ENCODE measurements around the gene DMRT3.

Gene DMRT3

DNA sequence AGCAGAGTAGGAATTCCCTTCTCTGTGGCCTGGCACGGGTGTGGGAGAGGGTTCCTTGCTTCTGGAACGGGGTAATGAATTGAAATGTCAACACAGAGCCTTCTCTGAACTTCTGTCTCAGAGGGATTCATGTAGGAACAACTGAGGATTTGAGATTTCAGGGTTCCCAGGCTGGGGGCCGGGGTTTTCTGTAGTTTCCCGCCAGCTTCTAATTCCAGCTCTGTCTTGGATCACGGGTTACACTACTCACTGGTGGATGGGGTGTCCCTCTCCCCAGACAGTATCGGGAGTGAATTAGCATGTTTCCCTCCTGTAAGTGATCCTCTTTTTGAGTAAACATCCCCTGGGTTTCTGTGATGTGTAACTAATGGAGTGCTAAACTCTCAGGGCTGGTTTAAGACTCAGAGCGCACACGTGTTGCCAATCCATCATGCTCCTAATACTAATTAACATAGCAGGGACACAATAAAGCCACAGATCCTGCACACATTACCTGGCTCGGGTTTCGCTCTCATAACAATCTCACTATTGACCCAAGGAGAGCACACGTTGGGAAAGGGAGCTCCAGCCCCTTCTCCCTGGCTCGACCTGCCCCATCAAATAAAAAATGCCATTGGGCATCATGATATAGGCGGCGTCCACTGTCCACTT, 55.6 kb downstream of the DMRT3 start:
- H3K27ac ChIP-seq (replicated peaks) = no peak overlapping the region
- TF ChIP-seq, protein P1, sequence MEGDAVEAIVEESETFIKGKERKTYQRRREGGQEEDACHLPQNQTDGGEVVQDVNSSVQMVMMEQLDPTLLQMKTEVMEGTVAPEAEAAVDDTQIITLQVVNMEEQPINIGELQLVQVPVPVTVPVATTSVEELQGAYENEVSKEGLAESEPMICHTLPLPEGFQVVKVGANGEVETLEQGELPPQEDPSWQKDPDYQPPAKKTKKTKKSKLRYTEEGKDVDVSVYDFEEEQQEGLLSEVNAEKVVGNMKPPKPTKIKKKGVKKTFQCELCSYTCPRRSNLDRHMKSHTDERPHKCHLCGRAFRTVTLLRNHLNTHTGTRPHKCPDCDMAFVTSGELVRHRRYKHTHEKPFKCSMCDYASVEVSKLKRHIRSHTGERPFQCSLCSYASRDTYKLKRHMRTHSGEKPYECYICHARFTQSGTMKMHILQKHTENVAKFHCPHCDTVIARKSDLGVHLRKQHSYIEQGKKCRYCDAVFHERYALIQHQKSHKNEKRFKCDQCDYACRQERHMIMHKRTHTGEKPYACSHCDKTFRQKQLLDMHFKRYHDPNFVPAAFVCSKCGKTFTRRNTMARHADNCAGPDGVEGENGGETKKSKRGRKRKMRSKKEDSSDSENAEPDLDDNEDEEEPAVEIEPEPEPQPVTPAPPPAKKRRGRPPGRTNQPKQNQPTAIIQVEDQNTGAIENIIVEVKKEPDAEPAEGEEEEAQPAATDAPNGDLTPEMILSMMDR (IDR thresholded peaks at IDR 0.05; ENCODE audit: insufficient read depth, low read length) = no peak
- TF ChIP-seq GABPA (IDR thresholded peaks at IDR 0.05; ENCODE audit: low read depth) (no peak), POLR2AphosphoS5 (IDR thresholded peaks at IDR 0.05; ENCODE audit: low read depth) (no peak), SPI1 (IDR thresholded peaks at IDR 0.05; ENCODE audit: borderline replicate concordance, low read depth) (no peak), REST (IDR thresholded peaks at IDR 0.05; ENCODE audit: insufficient replicate concordance, low read depth) (no peak)
- H3K27me3 ChIP-seq (ENCODE audit: insufficient read depth, poor library complexity, severe bottlenecking) = no peaks in the 10 kb centered on the region
- H3K4me3 ChIP-seq (replicated peaks; ENCODE audit: insufficient read depth, low read length) = no peak overlapping the region
- DNase-seq (ENCODE audit: low read depth in 1 of 2, low spot score in 1 of 2) = no peak

DNA sequence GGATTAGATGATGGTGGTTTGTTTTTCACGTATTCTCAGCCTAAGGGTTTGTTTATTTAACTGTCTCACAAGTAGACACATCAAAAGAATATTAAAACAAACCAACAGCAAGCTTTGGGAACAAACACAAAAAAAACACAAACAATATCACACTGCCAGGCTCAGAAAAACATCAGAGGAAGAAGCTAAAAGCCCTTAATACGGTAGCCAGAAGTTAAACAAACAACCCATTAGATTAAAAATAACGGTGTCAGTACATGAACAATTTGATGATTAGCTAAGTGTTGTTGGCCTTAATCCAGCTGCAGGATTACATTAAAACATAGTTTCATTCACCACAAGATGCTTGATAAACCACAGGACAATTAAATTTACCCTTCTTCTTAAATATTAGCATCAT, 57.8 kb downstream of the DMRT3 start:
- H3K27ac ChIP-seq (replicated peaks) = no peak overlapping the region
- no peak overlapping the region for H3K4me3 ChIP-seq (replicated peaks; ENCODE audit: insufficient read depth, low read length)
- peaks cover 6% of the 10 kb centered on the region for H3K27me3 ChIP-seq (ENCODE audit: insufficient read depth, poor library complexity, severe bottlenecking)
- TF ChIP-seq POLR2AphosphoS5 (IDR thresholded peaks at IDR 0.05; ENCODE audit: low read depth) (no peak), REST (IDR thresholded peaks at IDR 0.05; ENCODE audit: insufficient replicate concordance, low read depth) (no peak), GABPA (IDR thresholded peaks at IDR 0.05; ENCODE audit: low read depth) (no peak), SPI1 (IDR thresholded peaks at IDR 0.05; ENCODE audit: borderline replicate concordance, low read depth) (no peak)
- TF ChIP-seq, protein P1 (IDR thresholded peaks at IDR 0.05; ENCODE audit: insufficient read depth, low read length) = no peak
- DNase-seq (ENCODE audit: low read depth in 1 of 2, low spot score in 1 of 2) = no peak

DNA sequence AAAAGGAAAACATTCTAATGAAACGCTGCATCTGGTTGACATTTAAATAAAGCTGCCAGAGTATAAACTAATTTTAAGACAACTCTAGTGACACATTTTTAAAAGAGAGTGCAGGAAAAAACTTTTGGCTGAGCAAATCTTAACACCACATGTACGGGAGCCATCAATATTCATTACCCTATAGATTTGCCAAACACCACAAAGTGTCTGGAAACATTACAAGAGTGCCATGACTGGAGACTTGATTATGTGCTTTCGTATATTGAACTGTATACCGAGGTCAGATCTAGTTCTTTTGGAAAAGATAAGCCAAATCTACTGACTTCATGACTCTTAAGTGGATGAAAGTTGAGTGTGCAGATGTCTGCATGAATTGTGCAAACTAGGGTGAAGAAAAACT, 63.1 kb downstream of the DMRT3 start:
- no peak overlapping the region for H3K27ac ChIP-seq (replicated peaks)
- TF ChIP-seq, protein P1 (IDR thresholded peaks at IDR 0.05; ENCODE audit: insufficient read depth, low read length) = no peak
- TF ChIP-seq GABPA (IDR thresholded peaks at IDR 0.05; ENCODE audit: low read depth) (no peak), POLR2AphosphoS5 (IDR thresholded peaks at IDR 0.05; ENCODE audit: low read depth) (no peak), SPI1 (IDR thresholded peaks at IDR 0.05; ENCODE audit: borderline replicate concordance, low read depth) (no peak), REST (IDR thresholded peaks at IDR 0.05; ENCODE audit: insufficient replicate concordance, low read depth) (no peak)
- DNase-seq (ENCODE audit: low read depth in 1 of 2, low spot score in 1 of 2) = no peak
- peaks cover 35% of the 10 kb centered on the region for H3K27me3 ChIP-seq (ENCODE audit: insufficient read depth, poor library complexity, severe bottlenecking)
- no peak overlapping the region for H3K4me3 ChIP-seq (replicated peaks; ENCODE audit: insufficient read depth, low read length)
